B cell (primary cell): ENCODE results near the gene KLHDC7B.
A peak's percentile ranks its signal among the peaks of the same experiment; 100 is the strongest.

Experiments used
- EZH2 ChIP-seq: IDR thresholded peaks from 2 replicates; pipeline ENCODE4 v1.6.1; 2012; ENCODE audit warnings: borderline replicate concordance, low read depth, mild to moderate bottlenecking, moderate library complexity, low read length; ENCODE audit not compliant: insufficient read depth, poor library complexity, severe bottlenecking
- TF ChIP-seq, protein P1 (sequence below): fragments of 200-600 bp; IDR thresholded peaks from one replicate; pipeline ENCODE4 v1.8.0; 2022; ENCODE audit warnings: antibody characterized with exemption, mild to moderate bottlenecking

DNA sequence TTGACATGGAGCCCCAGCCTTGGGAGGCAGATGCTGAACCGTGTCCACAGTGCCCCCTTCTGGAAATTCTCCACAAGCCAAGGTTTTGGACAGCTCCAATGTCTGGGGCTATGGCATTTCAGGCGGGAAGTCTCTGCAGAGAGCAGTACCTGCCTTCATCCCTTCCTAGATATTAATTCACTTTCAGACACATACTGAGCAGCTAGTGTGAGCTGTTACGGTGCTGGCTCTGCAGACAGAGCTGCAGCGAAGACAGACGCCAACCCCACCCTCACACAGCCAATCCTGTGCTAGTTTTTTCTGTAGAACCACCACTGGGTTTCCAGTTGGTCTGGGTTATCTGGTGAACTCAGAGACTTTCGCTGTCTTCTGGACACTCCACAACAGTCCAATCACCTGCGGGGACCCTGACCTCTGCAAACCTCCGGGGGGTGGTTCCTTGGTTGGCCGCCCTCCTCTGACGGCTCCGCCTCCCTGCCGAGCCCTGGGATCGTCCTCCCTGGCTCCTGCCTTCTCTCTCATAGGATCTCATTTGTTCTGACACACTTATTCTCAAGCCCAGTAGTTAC is 47.3 kb upstream of the KLHDC7B start:
- TF ChIP-seq, protein P1, sequence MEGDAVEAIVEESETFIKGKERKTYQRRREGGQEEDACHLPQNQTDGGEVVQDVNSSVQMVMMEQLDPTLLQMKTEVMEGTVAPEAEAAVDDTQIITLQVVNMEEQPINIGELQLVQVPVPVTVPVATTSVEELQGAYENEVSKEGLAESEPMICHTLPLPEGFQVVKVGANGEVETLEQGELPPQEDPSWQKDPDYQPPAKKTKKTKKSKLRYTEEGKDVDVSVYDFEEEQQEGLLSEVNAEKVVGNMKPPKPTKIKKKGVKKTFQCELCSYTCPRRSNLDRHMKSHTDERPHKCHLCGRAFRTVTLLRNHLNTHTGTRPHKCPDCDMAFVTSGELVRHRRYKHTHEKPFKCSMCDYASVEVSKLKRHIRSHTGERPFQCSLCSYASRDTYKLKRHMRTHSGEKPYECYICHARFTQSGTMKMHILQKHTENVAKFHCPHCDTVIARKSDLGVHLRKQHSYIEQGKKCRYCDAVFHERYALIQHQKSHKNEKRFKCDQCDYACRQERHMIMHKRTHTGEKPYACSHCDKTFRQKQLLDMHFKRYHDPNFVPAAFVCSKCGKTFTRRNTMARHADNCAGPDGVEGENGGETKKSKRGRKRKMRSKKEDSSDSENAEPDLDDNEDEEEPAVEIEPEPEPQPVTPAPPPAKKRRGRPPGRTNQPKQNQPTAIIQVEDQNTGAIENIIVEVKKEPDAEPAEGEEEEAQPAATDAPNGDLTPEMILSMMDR, result peak; percentile 73
- no peak for TF ChIP-seq EZH2
